Measurements from ENCODE around the gene MMP24. TPM values are rescaled to one million over a fixed set of nuclear protein-coding genes. Genes with fewer than 3 reads are reported as not detected.

The MMP24 gene
- polyA plus RNA-seq, 1 of the 3 experiments (the other 2 are of a cell fraction) = 18.1 TPM

DNA sequence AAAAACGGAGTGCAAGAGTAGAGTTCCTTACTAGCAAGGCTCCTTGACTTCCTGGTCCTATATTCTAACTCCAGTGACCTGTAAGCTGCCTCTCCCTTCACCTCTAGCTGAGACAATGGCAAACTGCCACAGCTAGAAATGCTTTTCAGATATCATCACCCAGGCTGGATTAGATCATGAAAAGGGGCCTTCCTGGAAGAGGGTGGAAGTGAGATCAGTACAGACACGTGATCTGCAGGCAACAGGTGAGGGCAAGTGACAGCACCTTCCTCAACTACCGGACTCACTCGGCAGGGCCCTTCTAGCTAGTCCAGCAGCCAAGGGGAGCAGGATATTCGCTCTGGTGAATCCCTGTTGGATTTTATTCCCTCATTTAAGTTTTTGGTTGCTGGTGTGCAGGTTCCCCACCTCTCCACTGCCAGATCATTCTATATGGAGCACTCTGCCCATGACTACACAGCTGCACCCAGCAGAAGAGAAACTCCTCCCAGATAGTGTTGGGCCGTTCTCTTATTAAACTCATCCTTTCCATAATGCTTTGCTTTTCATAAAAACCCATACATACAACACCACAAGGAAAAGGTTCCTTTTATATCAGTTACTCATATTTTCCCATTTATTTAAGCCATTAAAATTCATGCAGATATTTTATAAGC is 92.1 kb downstream of the MMP24 start (continued):
- TF ChIP-seq EP300 (IDR thresholded peaks at IDR 0.05; ENCODE audit: borderline replicate concordance in 1 of 2, low read depth in 1 of 2, low read length in 1 of 2) (peak in 1 of 2 experiments; percentile 81; a peak in 1 of 4 replicates), RFX5 (IDR thresholded peaks at IDR 0.05; ENCODE audit: low read length) (no peak), ZBTB33 (IDR thresholded peaks at IDR 0.05; ENCODE audit: borderline replicate concordance, low read depth) (peak; percentile 28; the same call in 1 of the 2 replicates), USF2 (IDR thresholded peaks at IDR 0.05; ENCODE audit: borderline replicate concordance, low read depth, low read length) (no peak), NRF1 (IDR thresholded peaks at IDR 0.05; ENCODE audit: low read depth, low read length) (no peak)
- TF ChIP-seq, protein P1, sequence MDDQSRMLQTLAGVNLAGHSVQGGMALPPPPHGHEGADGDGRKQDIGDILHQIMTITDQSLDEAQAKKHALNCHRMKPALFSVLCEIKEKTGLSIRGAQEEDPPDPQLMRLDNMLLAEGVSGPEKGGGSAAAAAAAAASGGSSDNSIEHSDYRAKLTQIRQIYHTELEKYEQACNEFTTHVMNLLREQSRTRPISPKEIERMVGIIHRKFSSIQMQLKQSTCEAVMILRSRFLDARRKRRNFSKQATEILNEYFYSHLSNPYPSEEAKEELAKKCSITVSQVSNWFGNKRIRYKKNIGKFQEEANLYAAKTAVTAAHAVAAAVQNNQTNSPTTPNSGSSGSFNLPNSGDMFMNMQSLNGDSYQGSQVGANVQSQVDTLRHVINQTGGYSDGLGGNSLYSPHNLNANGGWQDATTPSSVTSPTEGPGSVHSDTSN (IDR thresholded peaks at IDR 0.05) = peak; percentile 67; the same call in 1 of the 2 replicates

GRCh38 chr20:35319192-35319870 is 92.8 kb downstream of the MMP24 start:
- Histone ChIP-seq H3K4me1 (ENCODE audit: control insufficient read depth in 1 of 2, insufficient read depth in 2 of 2, low read depth in 1 of 2, low read length in 1 of 2) (peaks cover 10 to 36% of the 10 kb centered on the region in 2 experiments), H3K79me2 (ENCODE audit: insufficient read depth) (no peaks in the 10 kb centered on the region), H3K27ac (ENCODE audit: low read depth in 2 of 2, low read length in 1 of 2) (peak overlapping the region; percentile 80 to 92; a peak in 3 of 4 replicates), H2AFZ (ENCODE audit: low read depth) (no peak overlapping the region), H3F3A (replicated peaks; ENCODE audit: insufficient read depth) (peaks cover 31% of the 10 kb centered on the region), H3K9ac (peak overlapping the region; percentile 65; the same call in 1 of the 2 replicates), H3K36me3 (replicated peaks in 1 of 2; ENCODE audit: control insufficient read depth in 1 of 2, insufficient read depth in 2 of 2, low read length in 1 of 2) (no peaks in the 10 kb centered on the region), H3K4me2 (peak overlapping the region; percentile 73), H3K9me3 (no peaks in the 10 kb centered on the region), H3K4me3 (ENCODE audit: low read depth in 2 of 2, low read length in 1 of 2) (no peak overlapping the region), H3K9me2 (no peaks in the 10 kb centered on the region), H4K20me1 (ENCODE audit: insufficient read depth) (no peaks in the 10 kb centered on the region), H3K27me3 (ENCODE audit: insufficient read depth) (no peaks in the 10 kb centered on the region)
- 66% methylated on average over 5 of the region's 5 CpGs for WGBS (ENCODE audit: low lambda C conversion rate)
- TF ChIP-seq RCOR1 (IDR thresholded peaks at IDR 0.05; ENCODE audit: low read length) (no peak), RAD21 (IDR thresholded peaks at IDR 0.05; ENCODE audit: low read length) (no peak), FOXJ3 (CRISPR knock-in tag; IDR thresholded peaks at IDR 0.05) (no peak), RXRA (IDR thresholded peaks at IDR 0.05; ENCODE audit: borderline replicate concordance, low read depth) (no peak), TCF12 (IDR thresholded peaks at IDR 0.05) (no peak), MAX (IDR thresholded peaks at IDR 0.05; ENCODE audit: low read depth) (no peak), GABPA (IDR thresholded peaks at IDR 0.05; ENCODE audit: low read depth) (no peak), EP300 (IDR thresholded peaks at IDR 0.05; ENCODE audit: borderline replicate concordance in 1 of 2, low read depth in 1 of 2, low read length in 1 of 2) (no peak), TEAD4 (IDR thresholded peaks at IDR 0.05; ENCODE audit: borderline replicate concordance, insufficient read depth) (no peak), NRF1 (IDR thresholded peaks at IDR 0.05; ENCODE audit: low read depth, low read length) (no peak), ELF1 (IDR thresholded peaks at IDR 0.05) (no peak), CHD2 (IDR thresholded peaks at IDR 0.05; ENCODE audit: low read length, partially characterized antibody) (no peak), FOXM1 (IDR thresholded peaks at IDR 0.05; ENCODE audit: low read depth) (no peak)
- TF ChIP-seq, protein P2, sequence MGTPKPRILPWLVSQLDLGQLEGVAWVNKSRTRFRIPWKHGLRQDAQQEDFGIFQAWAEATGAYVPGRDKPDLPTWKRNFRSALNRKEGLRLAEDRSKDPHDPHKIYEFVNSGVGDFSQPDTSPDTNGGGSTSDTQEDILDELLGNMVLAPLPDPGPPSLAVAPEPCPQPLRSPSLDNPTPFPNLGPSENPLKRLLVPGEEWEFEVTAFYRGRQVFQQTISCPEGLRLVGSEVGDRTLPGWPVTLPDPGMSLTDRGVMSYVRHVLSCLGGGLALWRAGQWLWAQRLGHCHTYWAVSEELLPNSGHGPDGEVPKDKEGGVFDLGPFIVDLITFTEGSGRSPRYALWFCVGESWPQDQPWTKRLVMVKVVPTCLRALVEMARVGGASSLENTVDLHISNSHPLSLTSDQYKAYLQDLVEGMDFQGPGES (IDR thresholded peaks at IDR 0.05; ENCODE audit: low read depth, low read length) = no peak
- CTCF ChIA-PET = interaction anchor here (3.2 kb wide), 1 partner anchor 14 kb away, joined by 32 read pairs; no protein-coding TSS in a partner anchor
- no peak for DNase-seq
- POLR2A ChIA-PET = no interaction called here

Measured in SK-N-SH (cell line).